Measurements from ENCODE around the gene NKAIN1. TPM values are rescaled to one million over a fixed set of nuclear protein-coding genes. Genes with fewer than 3 reads are reported as not detected.
"Not testable (repeated sequence)": the region's sequence is repeated elsewhere in the genome, so short reads cannot be mapped to it uniquely, and the experiment has no call there.

Gene NKAIN1
- not detected for total RNA-seq

- no peak for ATAC-seq (ENCODE audit: low FRiP score)
- TF ChIP-seq CTCF (IDR thresholded peaks at IDR 0.05): no peak
- DNase-seq (ENCODE audit: low spot score): no peak
These were observed at the start of gene NKAIN1 for GRCh38 chr1:31239653-31240241. TSS of gene NKAIN1 (minus strand) at chr1:31239887. CDS start at chr1:31239547, 340 bp downstream.

GRCh38 chr1:31289021-31289420, 49.3 kb upstream of the NKAIN1 start:
- no peak for TF ChIP-seq CTCF (IDR thresholded peaks at IDR 0.05)
- ATAC-seq (ENCODE audit: low FRiP score): no peak
- DNase-seq (ENCODE audit: low spot score): no peak

GRCh38 chr1:31287791-31288190, 48.1 kb upstream of the NKAIN1 start:
- DNase-seq (ENCODE audit: low spot score); ATAC-seq (ENCODE audit: low FRiP score): not testable (repeated sequence)

GRCh38 chr1:31282426-31282825, 42.7 kb upstream of the NKAIN1 start:
- not testable (repeated sequence) for ATAC-seq (ENCODE audit: low FRiP score); DNase-seq (ENCODE audit: low spot score)

GRCh38 chr1:31273619-31274018, 33.9 kb upstream of the NKAIN1 start:
- DNase-seq (ENCODE audit: low spot score) (no peak), ATAC-seq (ENCODE audit: low FRiP score) (no peak)
- TF ChIP-seq CTCF (IDR thresholded peaks at IDR 0.05): no peak

- ATAC-seq (ENCODE audit: low FRiP score): no peak
- no peak for TF ChIP-seq CTCF (IDR thresholded peaks at IDR 0.05)
These were observed 32.7 kb upstream of the NKAIN1 start for GRCh38 chr1:31272369-31272768.

GRCh38 chr1:31266547-31266946, 26.9 kb upstream of the NKAIN1 start:
- ATAC-seq (ENCODE audit: low FRiP score) (no peak), DNase-seq (ENCODE audit: low spot score) (no peak)
- no peak for TF ChIP-seq CTCF (IDR thresholded peaks at IDR 0.05)

More at GRCh38 chr1:31272369-31272768, 32.7 kb upstream of the NKAIN1 start:
- no peak for DNase-seq (ENCODE audit: low spot score)

- DNase-seq (ENCODE audit: low spot score) (no peak), ATAC-seq (ENCODE audit: low FRiP score) (no peak)
- no peak for TF ChIP-seq CTCF (IDR thresholded peaks at IDR 0.05)
These were observed 25.2 kb upstream of the NKAIN1 start for GRCh38 chr1:31264790-31265386.

All from omental fat pad (tissue), 4 donors.